ENCODE results near the gene TMEM205. TPM values are rescaled to one million over a fixed set of nuclear protein-coding genes. Genes with fewer than 3 reads are reported as not detected.

TMEM205 gene
- total and polyA plus RNA-seq, 10 of the 15 experiments (the other 5 are each of a cell fraction or from before 2014, with no cell fraction given): 27.8 to 144 (median 88.3) TPM

DNA sequence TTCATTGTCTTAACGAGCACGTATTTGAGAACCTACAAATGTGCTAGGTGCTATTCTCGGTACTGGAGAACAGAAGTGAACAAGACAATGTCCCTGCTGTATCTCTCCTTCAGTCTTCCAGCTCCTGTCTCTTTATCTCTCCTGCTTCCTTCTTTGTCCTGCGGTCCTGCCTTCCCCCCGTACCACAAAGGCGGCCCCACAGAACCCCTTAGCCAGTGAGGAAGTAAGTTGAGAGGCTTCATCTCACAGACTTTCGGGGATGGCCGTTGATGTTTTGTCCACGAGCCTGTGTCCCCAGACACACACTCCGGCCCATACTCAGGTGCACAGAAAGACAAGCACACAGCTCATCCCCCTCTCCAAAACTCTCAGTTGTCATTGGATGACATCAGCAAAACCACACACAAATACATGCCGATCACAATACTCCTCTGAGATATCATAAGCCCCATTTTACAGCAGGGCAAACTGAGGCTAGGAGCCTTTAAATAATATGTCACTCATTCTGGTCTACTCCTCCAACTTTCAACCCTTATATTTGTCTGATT is 27.9 kb upstream of the TMEM205 start (continued):
- TF ChIP-seq E4F1 (IDR thresholded peaks at IDR 0.05; ENCODE audit: borderline replicate concordance, partially characterized antibody) (no peak), SUZ12 (IDR thresholded peaks at IDR 0.05; ENCODE audit: unreplicated experiment) (no peak), SMARCA5 (IDR thresholded peaks at IDR 0.05) (peak; percentile 94), ELK1 (IDR thresholded peaks at IDR 0.05; ENCODE audit: low read depth, low read length) (no peak), ZBED1 (IDR thresholded peaks at IDR 0.05; ENCODE audit: borderline replicate concordance) (no peak), RCOR1 (conservative IDR thresholded peaks at IDR 0.05; ENCODE audit: low read depth, low read length) (no peak; the same call in 1 of the 2 replicates), FOS (IDR thresholded peaks at IDR 0.05; ENCODE audit: borderline replicate concordance, extremely low read depth, insufficient read length) (no peak), TAF1 (IDR thresholded peaks at IDR 0.05; ENCODE audit: borderline replicate concordance, low read depth, low read length) (no peak), LARP7 (IDR thresholded peaks at IDR 0.05) (peak; percentile 56), GATAD2B (conservative IDR thresholded peaks at IDR 0.05; ENCODE audit: low read depth) (no peak), TCF3 (IDR thresholded peaks at IDR 0.05; ENCODE audit: borderline replicate concordance, insufficient read depth, low read depth, low read length) (no peak), BMI1 (IDR thresholded peaks at IDR 0.05; ENCODE audit: borderline replicate concordance) (no peak), MEF2B (IDR thresholded peaks at IDR 0.05; ENCODE audit: partially characterized antibody, poor library complexity, severe bottlenecking) (peak; percentile 2), CBX3 (IDR thresholded peaks at IDR 0.05; ENCODE audit: borderline replicate concordance, low read depth) (no peak), FOXM1 (IDR thresholded peaks at IDR 0.05; ENCODE audit: low read depth, low read length) (no peak), SREBF1 (IDR thresholded peaks at IDR 0.05; ENCODE audit: low read length) (no peak), PAX8 (IDR thresholded peaks at IDR 0.05) (no peak), MTA2 (IDR thresholded peaks at IDR 0.05; ENCODE audit: low read depth) (peak; percentile 33; the same call in 1 of the 2 replicates), CBX5 (IDR thresholded peaks at IDR 0.05; ENCODE audit: low read depth) (no peak), CREB1 (IDR thresholded peaks at IDR 0.05; ENCODE audit: low read depth) (no peak), SIX5 (IDR thresholded peaks at IDR 0.05; ENCODE audit: low read depth, low read length, severe bottlenecking) (no peak), ASH2L (IDR thresholded peaks at IDR 0.05; ENCODE audit: borderline replicate concordance, low read depth) (no peak), ZNF384 (IDR thresholded peaks at IDR 0.05; ENCODE audit: borderline replicate concordance, low read depth, low read length) (no peak)
- TF ChIP-seq, protein P1, sequence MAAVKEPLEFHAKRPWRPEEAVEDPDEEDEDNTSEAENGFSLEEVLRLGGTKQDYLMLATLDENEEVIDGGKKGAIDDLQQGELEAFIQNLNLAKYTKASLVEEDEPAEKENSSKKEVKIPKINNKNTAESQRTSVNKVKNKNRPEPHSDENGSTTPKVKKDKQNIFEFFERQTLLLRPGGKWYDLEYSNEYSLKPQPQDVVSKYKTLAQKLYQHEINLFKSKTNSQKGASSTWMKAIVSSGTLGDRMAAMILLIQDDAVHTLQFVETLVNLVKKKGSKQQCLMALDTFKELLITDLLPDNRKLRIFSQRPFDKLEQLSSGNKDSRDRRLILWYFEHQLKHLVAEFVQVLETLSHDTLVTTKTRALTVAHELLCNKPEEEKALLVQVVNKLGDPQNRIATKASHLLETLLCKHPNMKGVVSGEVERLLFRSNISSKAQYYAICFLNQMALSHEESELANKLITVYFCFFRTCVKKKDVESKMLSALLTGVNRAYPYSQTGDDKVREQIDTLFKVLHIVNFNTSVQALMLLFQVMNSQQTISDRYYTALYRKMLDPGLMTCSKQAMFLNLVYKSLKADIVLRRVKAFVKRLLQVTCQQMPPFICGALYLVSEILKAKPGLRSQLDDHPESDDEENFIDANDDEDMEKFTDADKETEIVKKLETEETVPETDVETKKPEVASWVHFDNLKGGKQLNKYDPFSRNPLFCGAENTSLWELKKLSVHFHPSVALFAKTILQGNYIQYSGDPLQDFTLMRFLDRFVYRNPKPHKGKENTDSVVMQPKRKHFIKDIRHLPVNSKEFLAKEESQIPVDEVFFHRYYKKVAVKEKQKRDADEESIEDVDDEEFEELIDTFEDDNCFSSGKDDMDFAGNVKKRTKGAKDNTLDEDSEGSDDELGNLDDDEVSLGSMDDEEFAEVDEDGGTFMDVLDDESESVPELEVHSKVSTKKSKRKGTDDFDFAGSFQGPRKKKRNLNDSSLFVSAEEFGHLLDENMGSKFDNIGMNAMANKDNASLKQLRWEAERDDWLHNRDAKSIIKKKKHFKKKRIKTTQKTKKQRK (IDR thresholded peaks at IDR 0.05; ENCODE audit: low read depth, low read length): no peak
